Measurements from ENCODE around the gene SPOP. TPM values are rescaled to one million over a fixed set of nuclear protein-coding genes. Genes with fewer than 3 reads are reported as not detected.
A peak's percentile ranks its signal among the peaks of the same experiment; 100 is the strongest.

The SPOP gene
- total RNA-seq, 6 experiments from 2014 or later, result 53.2 to 60.6 (median 55.6) TPM

GRCh38 chr17:49664706-49665211 is 13.1 kb downstream of the SPOP start:
- no peak overlapping the region for H3K4me3 Mint-ChIP-seq

GRCh38 chr17:49659661-49660382 is 18.1 kb downstream of the SPOP start:
- no peak overlapping the region; the same call in 1 of the 2 replicates for H3K27ac Mint-ChIP-seq
- peaks cover 21% of the 10 kb centered on the region for H3K36me3 Mint-ChIP-seq (ENCODE audit: low read depth)
- DNase-seq, result no peak
- H3K4me3 Mint-ChIP-seq, result no peak overlapping the region
- no peaks in the 10 kb centered on the region for H3K9me3 Mint-ChIP-seq
- no peaks in the 10 kb centered on the region; the same call in 1 of the 2 replicates for H3K4me1 Mint-ChIP-seq (ENCODE audit: low read depth)
- H3K27me3 Mint-ChIP-seq (ENCODE audit: insufficient read depth), result no peaks in the 10 kb centered on the region
- no peak for TF ChIP-seq CTCF (IDR thresholded peaks at IDR 0.05)

More at GRCh38 chr17:49664706-49665211, 13.1 kb downstream of the SPOP start:
- Mint-ChIP-seq H3K36me3 (ENCODE audit: low read depth) (peaks cover 17% of the 10 kb centered on the region), H3K4me1 (ENCODE audit: low read depth) (peaks cover 1% of the 10 kb centered on the region), H3K9me3 (no peaks in the 10 kb centered on the region), H3K27ac (no peak overlapping the region), H3K27me3 (ENCODE audit: insufficient read depth) (no peaks in the 10 kb centered on the region)
- no peak for DNase-seq
- no peak for TF ChIP-seq CTCF (IDR thresholded peaks at IDR 0.05)

- DNase-seq, result no peak
- Mint-ChIP-seq H3K4me1 (ENCODE audit: low read depth) (peaks cover 7% of the 10 kb centered on the region; the same call in 1 of the 2 replicates), H3K9me3 (no peaks in the 10 kb centered on the region), H3K36me3 (ENCODE audit: low read depth) (peaks cover 8% of the 10 kb centered on the region), H3K27ac (no peak overlapping the region), H3K4me3 (no peak overlapping the region), H3K27me3 (ENCODE audit: insufficient read depth) (no peaks in the 10 kb centered on the region)
- no peak for TF ChIP-seq CTCF (IDR thresholded peaks at IDR 0.05)
Measured at GRCh38 chr17:49656247-49656646, 21.6 kb downstream of the SPOP start.

GRCh38 chr17:49647256-49647585 is 30.7 kb downstream of the SPOP start:
- H3K4me1 Mint-ChIP-seq (ENCODE audit: low read depth), result peaks cover 61% of the 10 kb centered on the region

More at GRCh38 chr17:49647256-49647585, 30.7 kb downstream of the SPOP start:
- H3K36me3 Mint-ChIP-seq (ENCODE audit: low read depth), result no peaks in the 10 kb centered on the region
- H3K27me3 Mint-ChIP-seq (ENCODE audit: insufficient read depth), result no peaks in the 10 kb centered on the region
- peak overlapping the region; percentile 71 for H3K4me3 Mint-ChIP-seq
- DNase-seq, result no peak
- no peaks in the 10 kb centered on the region for H3K9me3 Mint-ChIP-seq
- no peak for TF ChIP-seq CTCF (IDR thresholded peaks at IDR 0.05)
- H3K27ac Mint-ChIP-seq, result peak overlapping the region; percentile 88
